GM12873 (cell line): ENCODE measurements around the gene DCBLD1.

Source experiments
- CTCF ChIP-seq: IDR thresholded peaks from 2 replicates; pipeline ENCODE4 v1.5.1; 2012; ENCODE audit warnings: low read depth, mild to moderate bottlenecking, moderate library complexity, low read length, control low read depth; ENCODE audit not compliant: insufficient read depth; ENCODE audit errors: missing control alignments

Gene DCBLD1

GRCh38 chr6:117464700-117465099, 17.8 kb upstream of the DCBLD1 start:
- TF ChIP-seq CTCF = no peak

- no peak for TF ChIP-seq CTCF
These were observed 16.8 kb upstream of the DCBLD1 start for GRCh38 chr6:117465691-117466090.

DNA sequence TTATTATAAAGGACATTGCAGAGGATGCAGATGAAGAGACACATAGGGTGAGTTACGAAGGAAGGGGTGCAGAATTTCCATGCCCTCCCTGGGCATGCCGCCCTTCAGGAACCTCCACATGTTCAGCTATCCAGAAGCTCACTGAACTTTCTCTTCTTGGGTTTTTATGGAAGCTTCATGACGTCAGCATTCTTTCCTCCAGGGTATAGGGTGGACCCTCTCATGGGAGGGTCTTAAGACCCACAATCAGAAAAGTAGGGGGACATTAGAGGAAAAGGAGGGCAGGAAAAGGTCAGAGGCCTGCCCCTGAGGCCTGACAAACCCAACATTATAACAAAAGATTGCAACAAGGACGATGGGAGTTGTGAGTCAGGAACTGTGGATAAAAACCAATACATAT, 14.6 kb upstream of the DCBLD1 start:
- no peak for TF ChIP-seq CTCF

- no peak for TF ChIP-seq CTCF
These were observed 13.1 kb upstream of the DCBLD1 start for GRCh38 chr6:117469356-117469755.

DNA sequence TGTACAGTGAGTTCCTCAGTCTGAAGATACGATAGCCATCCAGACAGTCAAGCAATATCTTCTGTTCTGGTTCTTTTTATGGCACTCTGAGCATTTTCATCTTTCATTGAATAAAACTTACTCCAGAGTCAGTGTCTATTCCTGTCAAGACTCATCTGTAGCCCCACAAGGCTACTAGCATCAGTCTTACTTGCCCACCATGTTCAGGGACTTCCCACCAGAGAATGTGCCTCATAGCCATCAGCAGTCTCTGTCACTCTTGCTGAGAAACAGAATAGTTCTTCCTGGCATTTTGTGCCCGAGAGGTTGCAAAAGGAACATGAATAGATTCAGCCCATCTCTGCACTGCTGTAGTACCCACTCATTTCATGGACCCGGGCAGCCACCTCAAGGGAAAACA, 12.7 kb upstream of the DCBLD1 start:
- no peak for TF ChIP-seq CTCF

DNA sequence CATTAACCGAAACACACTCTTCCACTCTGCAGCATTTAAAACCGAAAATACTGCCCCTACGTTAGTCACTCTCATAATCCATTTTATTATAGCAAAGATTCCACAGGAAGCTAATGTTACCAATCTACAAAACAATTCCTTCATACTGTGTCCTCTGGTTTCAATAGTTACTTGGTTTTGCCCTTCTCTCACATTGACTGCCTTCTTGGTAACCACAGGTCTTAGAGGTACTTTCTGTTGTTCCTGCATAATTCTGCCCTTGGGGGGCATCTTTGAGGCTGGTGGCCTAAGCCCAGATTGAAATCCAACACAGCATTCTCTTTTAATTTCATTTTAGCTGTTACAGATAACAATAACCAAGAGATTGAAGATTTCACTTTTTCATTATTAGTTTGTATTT, 9.8 kb upstream of the DCBLD1 start:
- TF ChIP-seq CTCF = no peak

GRCh38 chr6:117473401-117473800, 9.1 kb upstream of the DCBLD1 start:
- TF ChIP-seq CTCF = no peak
